Measurements from ENCODE around the gene RFX8.

DNA sequence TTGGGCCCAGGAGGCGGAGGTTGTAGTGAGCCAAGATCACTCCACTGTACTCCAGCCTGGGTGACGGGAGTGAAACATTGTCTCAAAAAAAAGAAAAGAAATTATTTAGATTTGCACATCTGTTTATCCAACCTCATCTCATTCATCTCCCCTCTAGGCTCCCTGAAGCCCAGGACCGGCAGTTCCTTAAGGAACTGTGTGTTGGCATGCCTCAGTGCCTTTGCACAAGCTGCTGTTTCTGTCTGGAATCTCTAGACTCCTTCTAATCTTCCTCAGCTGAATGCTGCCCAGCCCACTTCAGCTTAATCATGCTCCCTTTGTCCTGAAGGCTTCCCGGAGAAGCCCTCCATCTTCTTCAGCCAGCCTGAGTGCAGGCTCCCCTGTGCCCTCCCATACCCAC, 10.9 kb upstream of the RFX8 start:
- TF ChIP-seq, protein P1, sequence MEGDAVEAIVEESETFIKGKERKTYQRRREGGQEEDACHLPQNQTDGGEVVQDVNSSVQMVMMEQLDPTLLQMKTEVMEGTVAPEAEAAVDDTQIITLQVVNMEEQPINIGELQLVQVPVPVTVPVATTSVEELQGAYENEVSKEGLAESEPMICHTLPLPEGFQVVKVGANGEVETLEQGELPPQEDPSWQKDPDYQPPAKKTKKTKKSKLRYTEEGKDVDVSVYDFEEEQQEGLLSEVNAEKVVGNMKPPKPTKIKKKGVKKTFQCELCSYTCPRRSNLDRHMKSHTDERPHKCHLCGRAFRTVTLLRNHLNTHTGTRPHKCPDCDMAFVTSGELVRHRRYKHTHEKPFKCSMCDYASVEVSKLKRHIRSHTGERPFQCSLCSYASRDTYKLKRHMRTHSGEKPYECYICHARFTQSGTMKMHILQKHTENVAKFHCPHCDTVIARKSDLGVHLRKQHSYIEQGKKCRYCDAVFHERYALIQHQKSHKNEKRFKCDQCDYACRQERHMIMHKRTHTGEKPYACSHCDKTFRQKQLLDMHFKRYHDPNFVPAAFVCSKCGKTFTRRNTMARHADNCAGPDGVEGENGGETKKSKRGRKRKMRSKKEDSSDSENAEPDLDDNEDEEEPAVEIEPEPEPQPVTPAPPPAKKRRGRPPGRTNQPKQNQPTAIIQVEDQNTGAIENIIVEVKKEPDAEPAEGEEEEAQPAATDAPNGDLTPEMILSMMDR (IDR thresholded peaks at IDR 0.05; ENCODE audit: low read depth, low read length, poor library complexity, severe bottlenecking): no peak
- no peak for TF ChIP-seq EZH2phosphoT487 (IDR thresholded peaks at IDR 0.05; ENCODE audit: borderline replicate concordance, low read length)

All from DOHH2 (cell line).